Amygdala (tissue), 56 donors: ENCODE data around the gene SEPTIN1.
A peak's percentile ranks its signal among the peaks of the same experiment; 100 is the strongest.
"Not testable (repeated sequence)": the region's sequence is repeated elsewhere in the genome, so short reads cannot be mapped to it uniquely, and the experiment has no call there.

Experiments used
- DNase-seq, 56 donors: peaks; one replicate each; lab custom pipeline; 2025; lab: John Stamatoyannopoulos, UW

SEPTIN1 gene

DNA sequence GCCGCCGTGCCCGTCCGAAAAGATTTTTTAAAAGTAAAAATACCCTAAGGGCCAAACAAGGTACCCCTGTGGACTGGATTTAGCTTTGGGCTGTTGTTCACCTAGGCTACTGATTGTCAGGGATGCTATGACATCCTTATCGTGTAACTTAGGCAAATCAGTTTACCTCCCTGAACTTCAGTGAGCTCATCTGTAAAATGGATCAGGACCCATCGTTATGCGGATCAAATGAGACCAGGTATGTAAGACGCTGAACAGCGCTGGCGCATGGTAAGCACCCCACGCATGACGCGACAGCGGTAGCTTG is 24.4 kb upstream of the SEPTIN1 start:
- DNase-seq, result no peak

DNA sequence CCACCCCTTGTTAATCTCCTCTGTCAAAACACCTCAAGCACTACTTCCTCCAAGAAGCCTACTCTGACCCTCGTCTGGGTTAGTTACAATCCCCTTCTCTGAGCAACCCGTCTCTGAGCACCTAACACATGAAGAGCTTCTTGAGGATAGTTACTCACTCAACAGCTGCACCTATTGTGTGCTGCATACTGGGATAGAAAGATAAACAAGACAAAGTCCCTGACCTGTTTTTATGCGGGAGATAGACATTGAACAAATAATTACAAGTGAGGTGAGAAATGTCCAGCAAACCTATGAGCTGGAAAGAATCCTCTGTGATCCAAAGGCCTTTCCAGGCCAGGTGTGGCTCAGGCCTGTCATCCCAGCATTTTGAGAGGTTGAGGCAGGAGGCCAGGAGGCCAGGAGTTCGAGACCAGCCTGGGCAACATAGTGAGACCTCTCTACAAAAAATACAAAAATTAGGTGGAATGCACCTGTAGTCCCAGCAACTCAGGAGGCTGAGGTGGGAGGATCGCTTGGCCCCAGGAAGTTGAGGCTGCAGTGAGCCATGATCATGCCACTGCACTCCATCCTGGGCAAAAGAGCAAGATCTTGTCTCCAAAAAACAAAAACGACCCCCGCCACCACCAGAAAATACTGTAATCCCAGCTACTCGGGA is 19.5 kb upstream of the SEPTIN1 start:
- DNase-seq, result no peak

- DNase-seq, result peak in 1 of 56 donors; percentile 22
Observed at GRCh38 chr16:30399435-30400186, 17.2 kb upstream of the SEPTIN1 start.

- no peak for DNase-seq
Observed at GRCh38 chr16:30398661-30399434, 16.5 kb upstream of the SEPTIN1 start.

DNA sequence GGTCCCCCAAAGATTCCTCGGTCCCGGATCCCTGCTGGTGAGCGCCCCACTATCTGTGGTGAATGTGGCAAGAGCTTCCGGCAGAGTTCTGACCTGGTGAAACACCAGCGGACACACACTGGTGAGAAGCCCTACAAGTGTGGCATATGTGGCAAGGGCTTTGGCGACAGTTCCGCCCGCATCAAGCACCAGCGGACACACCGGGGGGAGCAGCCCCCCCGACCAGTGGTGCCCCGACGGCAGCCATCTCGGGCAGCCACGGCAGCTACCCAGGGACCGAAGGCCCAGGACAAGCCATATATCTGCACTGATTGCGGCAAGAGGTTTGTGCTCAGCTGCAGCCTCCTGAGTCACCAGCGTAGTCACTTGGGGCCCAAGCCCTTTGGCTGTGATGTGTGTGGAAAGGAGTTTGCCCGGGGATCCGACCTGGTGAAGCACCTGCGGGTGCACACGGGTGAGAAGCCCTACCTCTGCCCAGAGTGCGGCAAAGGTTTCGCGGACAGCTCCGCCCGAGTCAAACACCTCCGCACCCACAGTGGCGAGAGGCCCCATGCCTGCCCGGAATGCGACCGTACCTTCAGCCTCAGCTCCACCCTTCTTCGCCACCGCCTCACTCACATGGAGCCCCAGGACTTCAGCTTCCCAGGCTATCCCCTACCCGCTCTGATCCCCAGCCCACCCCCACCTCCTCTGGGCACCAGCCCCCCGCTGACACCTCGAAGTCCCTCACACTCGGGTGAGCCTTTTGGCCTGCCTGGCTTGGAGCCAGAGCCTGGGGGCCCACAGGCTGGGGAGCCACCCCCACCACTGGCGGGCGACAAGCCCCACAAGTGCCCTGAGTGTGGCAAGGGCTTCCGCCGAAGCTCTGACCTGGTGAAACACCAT is 15.7 kb upstream of the SEPTIN1 start:
- no peak for DNase-seq

GRCh38 chr16:30397056-30397455 is 14.7 kb upstream of the SEPTIN1 start:
- DNase-seq, result no peak

- DNase-seq, result not testable (repeated sequence)
Observed at GRCh38 chr16:30396627-30397026, 14.3 kb upstream of the SEPTIN1 start.

GRCh38 chr16:30395992-30396585 is 13.7 kb upstream of the SEPTIN1 start:
- no peak for DNase-seq

- peak in 55 of 56 donors; percentile 48 to 92 (median 79) for DNase-seq
Observed at GRCh38 chr16:30395155-30395991, 13.0 kb upstream of the SEPTIN1 start, which contains the start of gene ZNF48. Gene ZNF48 (plus strand): TSS chr16:30395420. CDS start chr16:30395795, 375 bp downstream.

GRCh38 chr16:30394592-30395154 is 12.3 kb upstream of the SEPTIN1 start:
- peak in 3 of 56 donors; percentile 21 to 71 (median 33) for DNase-seq

DNA sequence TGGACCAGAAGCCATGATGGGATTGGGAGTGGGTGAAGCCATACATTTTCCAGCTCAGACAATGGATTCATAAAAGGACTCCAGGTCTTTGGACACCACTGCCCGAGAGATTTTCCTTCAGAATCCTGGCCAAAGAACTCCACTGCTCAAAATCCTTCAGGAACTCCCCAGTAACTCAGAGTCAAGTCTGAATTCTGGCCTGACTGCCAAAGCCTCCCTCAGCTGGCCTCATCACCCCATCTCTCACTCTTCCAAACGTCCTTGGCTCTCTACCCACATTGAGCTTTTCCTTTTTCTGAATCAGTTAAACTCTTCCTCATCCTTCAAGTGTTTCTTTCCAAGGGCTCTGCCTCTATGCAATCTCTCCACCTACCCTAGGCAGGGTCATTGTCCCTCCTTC is 1.2 kb upstream of the SEPTIN1 start:
- no peak for DNase-seq

DNA sequence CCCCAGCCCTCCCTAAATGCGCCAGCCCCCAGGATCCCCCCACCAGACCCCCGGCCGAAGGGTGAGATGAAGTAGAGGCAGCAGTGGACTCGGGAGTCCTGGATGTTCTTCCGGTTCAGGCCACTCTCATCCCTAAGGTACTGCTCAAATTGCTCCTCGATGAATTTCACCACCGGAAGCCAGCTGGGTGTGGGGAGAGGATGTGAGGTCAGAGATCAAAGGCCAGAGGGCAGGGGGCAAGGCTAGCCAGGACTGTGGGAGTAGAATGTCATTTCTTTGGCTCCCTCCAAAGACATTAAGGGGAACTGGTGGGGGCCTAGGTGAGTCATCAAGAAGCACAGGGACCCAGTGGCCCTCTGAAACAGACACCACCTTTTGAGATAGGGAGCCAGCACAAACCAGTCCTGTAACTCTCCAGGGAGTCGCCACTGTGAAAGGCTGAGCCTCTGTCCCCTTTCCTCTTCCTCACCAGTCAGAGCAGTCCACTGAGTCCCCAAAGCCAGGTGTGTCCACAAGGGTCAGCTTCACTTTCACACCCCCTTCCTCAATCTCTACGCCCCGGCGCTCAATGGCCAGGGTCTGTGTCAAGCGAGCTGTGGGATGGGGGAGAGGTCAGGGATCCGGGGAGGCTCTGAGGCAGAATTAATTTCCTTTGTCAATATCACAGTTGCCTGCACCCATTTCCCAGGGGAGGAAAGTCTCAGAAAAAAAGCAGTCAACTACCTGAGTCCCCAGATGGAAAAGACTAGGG is 895 bp downstream of the SEPTIN1 start:
- DNase-seq, result peak in 1 of 56 donors; percentile 8

- peak in 1 of 56 donors; percentile 18 for DNase-seq
Observed at GRCh38 chr16:30380803-30381208, 1.6 kb downstream of the SEPTIN1 start.

DNA sequence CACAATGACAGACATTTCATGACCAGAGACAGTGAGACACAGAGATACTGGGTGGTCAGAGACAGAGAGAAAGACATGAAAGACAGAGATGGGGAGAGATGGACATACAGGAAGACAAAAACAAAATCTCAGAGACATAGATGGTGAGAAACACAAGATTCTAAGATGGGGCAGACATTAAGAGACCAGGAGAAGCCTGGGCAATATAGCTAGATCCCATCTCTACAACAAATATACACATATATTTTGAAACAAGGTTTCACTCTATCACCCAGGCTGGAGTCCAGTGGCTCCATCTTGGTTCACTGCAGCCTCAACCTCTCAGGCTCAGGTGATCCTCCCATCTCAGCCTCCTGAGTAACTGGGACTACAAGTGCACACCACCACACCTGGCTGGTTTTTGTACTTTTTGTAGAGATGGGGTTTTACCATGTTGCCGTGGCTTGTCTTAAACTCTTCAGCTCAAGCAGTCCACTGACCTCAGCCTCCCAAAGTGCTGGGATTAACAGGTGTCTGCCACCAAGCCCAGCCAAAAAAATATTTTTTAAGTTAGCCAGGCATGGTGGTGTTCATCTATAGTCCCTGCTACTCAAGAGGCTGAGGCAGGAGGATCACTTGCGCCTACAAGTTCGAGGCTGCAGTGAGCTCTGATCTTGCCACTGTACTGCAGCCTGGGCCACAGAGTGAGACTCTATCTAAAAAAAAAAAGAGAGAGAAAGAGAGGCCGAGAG is 2.1 kb downstream of the SEPTIN1 start:
- no peak for DNase-seq

DNA sequence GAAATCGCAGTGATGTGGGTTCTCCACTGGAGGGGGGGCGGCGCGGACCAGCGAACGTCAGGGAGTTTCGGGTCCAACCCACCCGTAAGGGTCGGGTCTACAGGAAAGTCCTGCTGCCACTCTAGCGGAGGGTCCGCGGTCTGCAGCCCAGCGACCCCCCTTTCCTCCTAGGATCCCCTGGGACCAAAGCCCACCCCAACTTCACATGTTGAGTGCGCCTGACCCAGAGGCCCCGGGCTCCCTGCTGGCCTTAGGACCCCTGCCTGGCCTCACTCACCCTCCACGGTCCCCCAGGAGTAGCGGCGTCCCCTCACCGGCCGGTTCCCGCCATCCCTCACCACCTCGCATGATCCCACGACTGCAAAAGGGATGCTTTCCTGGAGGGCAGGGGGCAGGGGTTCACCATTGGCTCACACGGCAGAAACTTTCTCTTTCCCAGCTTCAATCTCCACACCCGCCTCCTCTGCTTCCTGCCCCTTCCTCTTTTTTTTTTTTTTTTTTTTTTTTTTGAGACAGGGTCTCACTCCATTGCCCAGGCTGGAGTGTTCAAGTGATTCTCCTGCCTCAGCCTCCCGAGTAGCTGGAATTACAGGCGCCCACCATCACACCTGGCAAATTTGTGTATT is 3.1 kb downstream of the SEPTIN1 start:
- no peak for DNase-seq

- DNase-seq, result peak; percentile 65 to 100 (median 98)
Observed at GRCh38 chr16:30378236-30379157, 3.9 kb downstream of the SEPTIN1 start.
